HEK293 (cell line): ENCODE data around the gene KY.

ENCODE experiments used
- GLIS1 ChIP-seq: fragments of 450-650 bp; formaldehyde crosslinking; IDR thresholded peaks from 2 replicates; pipeline ENCODE4 v1.5.1; 2016; ENCODE audit warnings: missing biosample characterization, missing genetic modification characterization
- ZBTB11 ChIP-seq: fragments of 450-650 bp; formaldehyde crosslinking; conservative IDR thresholded peaks from 2 replicates; pipeline ENCODE4 v1.5.1; 2016; ENCODE audit warnings: low read depth, missing biosample characterization, missing genetic modification characterization
- ZBTB7A ChIP-seq: fragments of 450-650 bp; formaldehyde crosslinking; IDR thresholded peaks from 2 replicates; pipeline ENCODE4 v1.5.1; 2016; ENCODE audit warnings: low read depth, missing biosample characterization, missing genetic modification characterization
- ZNF19 ChIP-seq: fragments of 450-650 bp; formaldehyde crosslinking; IDR thresholded peaks from 2 replicates; pipeline ENCODE4; 2016; ENCODE audit warnings: missing biosample characterization, missing genetic modification characterization, low read depth
- ZNF221 ChIP-seq: fragments of 450-650 bp; formaldehyde crosslinking; IDR thresholded peaks from 2 replicates; pipeline ENCODE4 v1.5.1; 2017; ENCODE audit warnings: missing biosample characterization, missing genetic modification characterization, borderline replicate concordance
- ZNF555 ChIP-seq: fragments of 450-650 bp; formaldehyde crosslinking; conservative IDR thresholded peaks from 2 replicates; pipeline ENCODE4 v1.5.1; 2017; ENCODE audit warnings: missing biosample characterization, mild to moderate bottlenecking, missing genetic modification characterization, inconsistent platforms
- ZNF621 ChIP-seq: fragments of 450-650 bp; formaldehyde crosslinking; IDR thresholded peaks from 2 replicates; pipeline ENCODE4 v1.5.1; 2017; ENCODE audit warnings: missing biosample characterization, missing genetic modification characterization

KY gene

DNA sequence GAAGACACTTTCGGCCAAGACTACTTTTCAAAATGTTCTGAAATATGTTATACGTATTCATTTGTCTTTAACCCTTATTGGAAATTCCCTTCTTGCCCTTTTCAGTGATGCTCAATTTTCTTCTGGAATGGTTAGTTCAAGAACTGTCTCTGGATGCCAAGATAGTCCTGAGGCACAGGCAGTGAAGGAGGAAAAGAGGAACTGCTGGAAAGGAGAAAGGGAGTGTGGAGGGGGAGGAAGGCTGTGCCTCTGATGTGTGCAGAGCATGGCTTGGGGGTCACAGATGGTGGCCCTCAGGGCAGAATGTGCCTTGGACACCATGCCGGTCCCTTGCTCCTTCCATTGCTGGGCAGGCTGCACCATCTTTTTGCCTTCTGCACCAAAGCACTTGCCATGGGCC, 91.2 kb downstream of the KY start (continued):
- TF ChIP-seq ZBTB11 (tag by site-specific recombination) (no peak), GLIS1 (tag by site-specific recombination) (no peak), ZNF19 (tag by site-specific recombination) (no peak), ZNF621 (tag by site-specific recombination) (no peak), ZNF555 (tag by site-specific recombination) (no peak), ZBTB7A (tag by site-specific recombination) (no peak), ZNF221 (no peak)
- TF ChIP-seq, all 188 proteins: peak for 0
